Neural cell (in vitro differentiated cells): Measurements from ENCODE around the gene COMT.

ENCODE experiments used
- CTCF ChIP-seq: fragments of 450-650 bp; IDR thresholded peaks from 2 replicates; pipeline ENCODE4 v1.5.1; 2014; ENCODE audit warnings: antibody characterized with exemption, mild to moderate bottlenecking, moderate library complexity; ENCODE audit not compliant: poor library complexity, severe bottlenecking
- EP300 ChIP-seq: fragments of 450-650 bp; conservative IDR thresholded peaks from 2 replicates; pipeline ENCODE4 v1.6.1; 2014; ENCODE audit warnings: antibody characterized with exemption, mild to moderate bottlenecking, moderate library complexity; ENCODE audit not compliant: poor library complexity, severe bottlenecking
- EZH2 ChIP-seq: fragments of 200-600, 300-800 bp; shearing (Covaris generic), sonication (generic); IDR thresholded peaks from 2 replicates; pipeline ENCODE4 v1.6.1; 2014; ENCODE audit warnings: antibody characterized with exemption, low read length, borderline replicate concordance, mild to moderate bottlenecking; ENCODE audit not compliant: insufficient read depth, poor library complexity, severe bottlenecking
- MXI1 ChIP-seq: fragments of 450-650 bp; conservative IDR thresholded peaks from 2 replicates; pipeline ENCODE4 v1.6.1; 2014; ENCODE audit warnings: antibody characterized with exemption, mild to moderate bottlenecking; ENCODE audit not compliant: poor library complexity, severe bottlenecking
- POLR2AphosphoS5 ChIP-seq: IDR thresholded peaks from 2 replicates; pipeline ENCODE4 v1.6.1; 2012
- REST ChIP-seq: IDR thresholded peaks from 2 replicates; pipeline ENCODE4 v1.6.1; 2012; ENCODE audit warnings: borderline replicate concordance
- SMC3 ChIP-seq: fragments of 450-650 bp; conservative IDR thresholded peaks from 2 replicates; pipeline ENCODE4 v1.6.1; 2014; ENCODE audit warnings: antibody characterized with exemption, mild to moderate bottlenecking, moderate library complexity; ENCODE audit not compliant: poor library complexity
- TAF1 ChIP-seq: IDR thresholded peaks from 2 replicates; pipeline ENCODE4 v1.6.1; 2012; ENCODE audit warnings: low read depth

GRCh38 chr22:19998991-19999820 lies 57.6 kb downstream of the COMT start:
- TF ChIP-seq CTCF (no peak), REST (no peak), TAF1 (no peak), POLR2AphosphoS5 (no peak), EZH2 (no peak), EP300 (no peak), MXI1 (no peak), SMC3 (no peak)
